ENCODE results near the gene POC1A.
A peak's percentile ranks its signal among the peaks of the same experiment; 100 is the strongest.
"Not testable (repeated sequence)": the region's sequence is repeated elsewhere in the genome, so short reads cannot be mapped to it uniquely, and the experiment has no call there.

The POC1A gene

DNA sequence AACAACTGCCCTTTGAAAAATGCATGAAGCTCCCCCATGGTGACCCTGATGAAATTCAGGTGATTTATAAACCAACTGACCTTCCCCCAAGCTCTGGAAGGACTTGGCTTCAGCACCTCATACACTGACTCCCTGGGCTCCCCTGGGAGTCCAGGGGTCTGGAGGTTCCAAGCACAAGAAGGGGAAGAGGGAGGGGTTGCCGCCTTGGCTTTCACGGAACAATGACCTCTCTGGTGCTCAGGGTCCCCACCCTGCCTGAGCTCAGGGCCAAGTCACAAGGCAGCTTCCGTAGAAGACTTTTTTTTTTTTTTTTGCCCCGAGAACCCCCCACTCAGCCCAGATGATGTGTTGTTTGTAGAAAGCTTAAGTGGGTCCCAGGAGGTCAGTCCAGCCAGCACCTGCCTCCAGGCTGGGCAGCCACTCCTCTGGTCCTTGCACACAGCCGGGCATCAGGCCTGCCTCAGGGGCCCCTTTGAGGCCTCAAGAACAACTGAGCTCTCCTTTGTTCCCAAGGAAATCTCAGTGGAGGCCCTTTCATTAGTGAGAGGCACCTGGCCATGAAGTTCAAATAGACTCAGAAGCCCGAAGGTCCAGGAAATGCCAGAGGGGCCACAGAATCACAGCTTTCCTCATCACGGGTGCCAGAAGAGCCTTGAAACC lies 29.7 kb upstream of the POC1A start:
- DNase-seq, result no peak

DNA sequence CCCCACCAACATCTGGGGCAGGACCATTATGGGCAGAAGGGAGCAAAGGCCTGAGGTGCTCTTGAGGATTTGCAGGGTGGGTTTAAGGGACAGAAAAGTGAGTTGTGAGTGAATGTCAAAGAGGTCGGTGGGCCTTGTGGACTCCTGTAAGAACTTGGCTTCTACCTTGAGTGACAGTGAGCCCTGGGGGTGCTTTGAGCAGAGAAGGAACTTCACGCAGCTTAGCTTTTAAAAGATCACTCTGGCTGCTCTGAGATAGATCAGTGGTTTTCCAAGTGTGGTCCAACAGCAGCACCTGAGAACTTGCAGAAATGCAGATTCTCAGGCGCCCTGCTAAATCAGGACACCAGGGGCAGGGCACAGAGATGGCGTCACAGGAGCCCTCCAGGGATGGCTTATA lies 28.5 kb upstream of the POC1A start:
- DNase-seq, result no peak

DNA sequence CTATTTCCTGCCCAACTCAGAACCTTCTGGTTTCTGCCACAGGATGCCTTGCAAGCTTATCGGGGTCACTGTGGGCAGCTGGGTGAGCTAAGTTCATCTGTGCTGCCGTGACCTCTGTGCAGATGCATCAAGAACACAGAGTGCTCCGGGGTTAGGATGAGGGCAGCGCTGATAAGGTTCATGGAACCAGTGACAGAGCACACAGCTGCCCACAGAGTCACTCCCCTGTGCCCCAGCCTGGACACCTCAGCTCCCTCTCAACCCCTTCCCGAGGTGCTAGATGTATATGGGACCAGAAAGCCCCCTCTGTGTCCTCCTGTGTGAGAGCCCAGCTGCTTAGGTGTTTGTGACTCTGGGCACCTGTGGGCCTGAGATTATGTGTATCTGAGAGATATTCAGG lies 28.0 kb upstream of the POC1A start:
- DNase-seq, result no peak

DNA sequence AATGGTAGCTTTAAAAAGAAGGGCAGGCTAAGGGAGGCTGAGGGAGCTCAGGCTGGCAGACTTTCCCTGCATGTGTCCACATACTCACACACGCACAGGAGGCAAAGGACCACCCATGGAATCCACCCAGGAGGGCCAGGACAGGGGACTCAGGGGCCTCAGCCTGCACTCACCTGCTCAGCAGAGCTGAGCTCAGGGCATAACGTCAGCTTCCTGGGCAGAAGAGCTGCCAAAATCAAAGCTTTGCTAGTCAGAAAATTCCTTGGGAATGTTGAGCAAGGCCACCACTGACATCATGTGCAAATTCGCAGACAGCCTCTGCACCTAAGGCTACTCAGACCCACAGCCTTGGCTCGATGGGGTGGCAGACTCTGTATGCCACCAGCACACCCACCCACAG lies 27.3 kb upstream of the POC1A start:
- no peak for DNase-seq

DNA sequence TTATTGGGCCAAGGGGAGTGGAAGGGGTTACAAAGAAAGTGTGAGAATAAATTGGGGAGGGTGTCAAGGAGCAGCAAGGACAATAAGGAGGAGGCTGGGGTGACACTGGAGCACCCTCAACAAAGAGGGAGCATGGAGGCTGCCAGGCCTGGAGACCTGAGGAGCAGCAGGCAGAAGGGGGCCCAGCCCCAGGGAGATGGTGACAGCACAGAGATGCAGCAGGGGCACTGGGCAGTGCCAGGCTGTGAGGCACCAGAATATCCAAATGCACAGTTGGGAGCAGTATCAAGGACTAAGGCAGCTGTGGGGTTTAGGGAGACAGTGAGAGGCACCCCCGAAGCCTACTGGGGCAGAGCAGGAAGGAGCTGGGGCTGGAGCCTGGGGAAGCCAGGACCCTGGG lies 24.3 kb upstream of the POC1A start:
- no peak for DNase-seq

DNA sequence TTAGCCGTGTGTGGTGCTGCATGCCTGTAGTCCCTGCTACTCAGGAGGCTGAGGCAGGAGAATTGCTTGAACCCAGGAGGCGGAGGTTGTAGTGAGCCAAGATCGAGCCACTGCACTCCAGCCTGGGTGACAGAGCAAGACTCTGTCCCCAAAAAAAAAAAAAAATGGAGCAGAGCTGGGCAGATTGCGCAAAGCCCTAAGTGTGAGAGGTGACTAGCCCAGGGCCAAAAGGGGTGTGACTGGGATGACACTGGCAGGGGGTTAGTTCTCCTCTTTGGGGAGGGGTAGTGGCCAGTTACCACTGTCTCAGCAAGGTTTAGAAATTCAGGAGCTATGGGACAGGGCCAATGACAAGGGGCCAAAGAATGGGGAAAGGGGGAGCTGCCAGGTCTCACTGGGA lies 23.9 kb upstream of the POC1A start:
- not testable (repeated sequence) for DNase-seq

DNA sequence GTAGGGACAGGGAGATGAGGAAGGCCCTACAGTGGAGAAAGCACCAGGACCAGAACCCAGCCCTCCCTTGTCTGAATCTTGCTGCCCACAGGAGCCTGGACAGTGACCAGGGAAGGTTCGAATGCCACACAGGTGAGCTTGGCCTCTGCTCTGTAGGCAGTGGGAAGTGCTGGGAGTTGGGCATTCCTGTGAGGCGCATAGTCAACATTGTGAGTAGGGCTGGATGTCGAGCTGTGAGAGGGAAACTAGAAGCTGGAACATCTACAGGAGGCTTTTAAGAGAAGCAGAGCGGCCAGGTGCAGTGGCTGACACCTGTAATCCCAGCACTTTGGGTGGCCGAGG lies 23.4 kb upstream of the POC1A start:
- DNase-seq, result no peak

DNA sequence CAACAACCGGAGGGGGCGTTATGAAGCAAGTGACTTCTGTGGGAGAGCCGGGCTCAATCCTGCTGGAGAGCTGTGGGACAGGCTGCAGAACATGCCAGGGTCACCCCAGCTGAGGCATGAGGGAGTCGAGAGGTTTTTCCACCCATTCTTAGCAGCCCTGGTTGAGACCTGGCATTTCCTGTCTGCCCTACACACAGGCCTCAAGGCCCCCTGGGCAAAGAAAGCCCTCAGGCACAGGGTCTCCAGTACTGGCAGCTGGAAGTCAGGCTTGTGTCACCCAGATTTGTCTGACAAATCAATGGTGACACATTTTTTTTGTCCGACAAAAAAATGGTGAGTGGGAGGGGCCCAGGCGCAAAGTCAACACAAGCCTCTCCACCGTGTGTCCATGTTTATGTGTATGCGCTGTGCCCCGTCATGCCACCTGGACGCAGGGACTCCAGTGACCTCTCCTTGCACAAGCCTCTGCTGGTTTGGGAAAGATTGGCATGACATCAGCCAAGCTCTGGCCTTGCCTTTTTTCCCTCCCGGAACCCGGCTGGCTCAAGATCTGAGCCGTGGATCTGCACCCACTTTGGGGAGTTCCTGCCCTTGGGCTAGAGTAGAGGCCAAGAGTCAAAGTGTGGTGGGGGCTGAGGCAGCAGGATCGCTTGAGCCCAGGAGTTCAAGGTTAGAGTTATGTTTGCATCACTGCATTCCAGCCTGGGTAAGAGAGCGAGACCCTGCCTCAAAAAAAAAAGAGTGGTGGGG lies 22.9 kb upstream of the POC1A start:
- DNase-seq, result no peak

DNA sequence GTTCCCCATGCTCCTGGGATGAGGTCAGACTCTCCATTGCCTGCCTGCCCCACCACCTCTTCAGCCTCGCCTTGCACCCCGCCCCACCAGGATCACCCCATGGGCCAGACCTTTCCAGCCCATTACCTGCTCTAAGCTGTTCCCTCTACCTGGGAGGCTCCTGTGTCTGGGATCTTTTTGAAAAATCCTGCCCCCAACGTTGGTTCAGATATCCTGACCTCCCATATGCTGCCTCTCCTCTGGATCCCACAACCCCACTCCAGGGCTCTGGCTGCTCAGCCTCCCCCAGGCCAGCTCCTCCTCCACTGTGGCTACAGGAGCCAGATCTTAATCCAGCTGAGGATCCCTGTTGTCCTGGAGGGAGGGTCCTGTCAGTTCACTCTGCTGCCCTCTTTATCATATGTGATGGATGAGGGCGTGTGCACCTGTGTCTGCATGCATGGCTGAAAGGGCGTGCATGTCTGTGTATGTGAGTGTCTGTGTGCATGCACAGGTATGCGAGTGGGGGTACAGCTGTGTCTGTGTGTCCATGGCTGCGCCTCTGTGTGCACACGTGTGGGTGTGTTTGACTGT lies 22.0 kb upstream of the POC1A start:
- no peak for DNase-seq

DNA sequence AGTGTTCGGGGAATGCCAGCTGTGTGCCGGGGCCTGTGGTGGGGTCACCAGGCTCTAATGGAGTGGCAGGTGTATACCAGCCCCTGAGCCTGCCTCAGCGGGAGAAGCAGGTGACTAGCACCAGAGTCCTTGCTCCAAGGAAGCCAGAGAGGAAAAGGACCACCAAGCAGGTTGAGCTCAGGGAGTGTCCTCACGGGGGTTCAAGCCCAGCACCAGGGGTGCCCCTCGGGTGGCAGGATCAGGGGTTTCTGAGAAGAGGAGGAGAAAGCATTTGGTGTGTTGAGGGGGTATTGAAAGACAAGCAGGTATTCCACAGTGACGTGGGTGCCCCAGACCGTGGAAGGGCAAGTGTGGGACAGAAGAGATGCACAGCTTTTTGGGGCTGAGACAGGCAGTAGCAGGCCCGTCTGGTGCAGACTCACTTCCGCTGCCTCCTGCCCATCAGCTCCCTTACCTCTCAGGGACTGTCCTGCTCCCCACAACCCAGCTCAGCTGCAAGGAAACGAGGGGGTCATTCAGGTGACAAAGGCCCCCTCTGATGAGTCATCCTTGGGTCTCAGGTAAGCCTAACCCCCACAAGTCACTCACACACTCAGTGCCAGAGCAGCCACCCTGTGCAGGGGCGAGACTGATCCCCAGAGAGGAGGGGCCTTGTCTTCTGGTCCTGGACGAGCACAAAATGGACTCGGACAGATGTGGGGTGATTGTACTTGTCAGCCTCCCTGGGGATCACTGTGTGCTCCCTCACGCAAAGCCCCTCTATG lies 21.4 kb upstream of the POC1A start:
- no peak for DNase-seq

DNA sequence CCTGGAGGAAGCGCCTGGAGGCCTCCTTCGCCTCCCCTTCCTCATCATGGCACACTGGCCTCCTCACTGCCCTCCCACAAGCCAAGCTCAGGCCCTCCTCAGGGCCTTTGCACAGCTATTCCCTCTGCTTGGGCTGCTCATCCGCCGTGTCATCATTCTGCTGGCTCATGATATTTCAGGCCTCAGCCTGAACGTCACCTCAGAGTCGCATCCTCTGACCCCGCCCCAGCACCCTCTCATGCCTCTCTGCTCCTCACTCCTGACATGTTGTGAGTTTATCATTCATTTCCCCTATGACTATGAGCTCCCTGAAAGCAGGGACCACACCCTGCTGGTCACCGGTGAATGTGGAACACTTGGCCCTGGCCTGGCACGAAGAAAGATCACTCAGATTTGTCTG lies 20.7 kb upstream of the POC1A start:
- DNase-seq, result no peak

DNA sequence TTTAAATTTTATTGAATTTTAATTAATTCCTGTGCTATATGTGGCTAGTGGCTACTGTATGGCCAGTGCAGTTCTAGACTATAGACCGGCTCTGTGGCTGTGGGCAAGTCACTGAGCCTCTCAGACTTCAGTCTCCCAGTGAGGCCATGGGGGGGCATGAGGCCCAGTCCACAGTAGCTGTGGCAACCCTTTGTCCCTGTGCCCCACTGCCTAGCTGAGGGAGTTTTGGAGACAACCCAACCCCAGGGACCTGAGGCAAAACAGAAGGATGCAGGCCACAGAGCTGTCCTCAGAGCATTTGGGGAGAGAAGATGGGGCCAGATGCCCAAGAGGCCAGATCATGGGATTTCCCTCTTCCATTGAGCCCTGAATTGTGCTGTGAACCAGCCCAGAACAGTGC lies 18.9 kb upstream of the POC1A start:
- DNase-seq, result no peak

DNA sequence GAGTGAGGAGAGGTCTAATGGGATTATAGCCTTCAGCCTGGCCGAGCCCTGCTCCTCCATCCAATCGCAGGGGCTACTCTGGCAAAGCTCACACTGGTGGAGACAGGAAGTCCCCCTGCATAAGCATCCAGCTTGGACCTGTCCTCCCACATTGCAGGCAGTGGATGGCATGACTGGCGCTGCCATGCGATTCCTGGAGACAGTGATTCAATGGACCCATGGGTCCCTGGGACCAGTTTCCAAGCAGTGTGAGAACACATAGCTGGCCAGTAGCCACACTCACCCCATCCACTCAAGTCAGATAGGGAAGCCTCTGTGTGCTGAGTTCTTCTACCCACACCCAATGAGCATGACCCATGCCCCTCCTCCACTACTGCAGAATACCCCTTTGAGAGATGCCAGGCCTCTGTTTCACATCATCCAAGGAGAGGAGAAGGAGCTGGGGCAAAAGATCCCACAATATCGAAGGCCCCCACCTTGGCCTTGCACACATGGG lies 18.1 kb upstream of the POC1A start:
- DNase-seq, result no peak

DNA sequence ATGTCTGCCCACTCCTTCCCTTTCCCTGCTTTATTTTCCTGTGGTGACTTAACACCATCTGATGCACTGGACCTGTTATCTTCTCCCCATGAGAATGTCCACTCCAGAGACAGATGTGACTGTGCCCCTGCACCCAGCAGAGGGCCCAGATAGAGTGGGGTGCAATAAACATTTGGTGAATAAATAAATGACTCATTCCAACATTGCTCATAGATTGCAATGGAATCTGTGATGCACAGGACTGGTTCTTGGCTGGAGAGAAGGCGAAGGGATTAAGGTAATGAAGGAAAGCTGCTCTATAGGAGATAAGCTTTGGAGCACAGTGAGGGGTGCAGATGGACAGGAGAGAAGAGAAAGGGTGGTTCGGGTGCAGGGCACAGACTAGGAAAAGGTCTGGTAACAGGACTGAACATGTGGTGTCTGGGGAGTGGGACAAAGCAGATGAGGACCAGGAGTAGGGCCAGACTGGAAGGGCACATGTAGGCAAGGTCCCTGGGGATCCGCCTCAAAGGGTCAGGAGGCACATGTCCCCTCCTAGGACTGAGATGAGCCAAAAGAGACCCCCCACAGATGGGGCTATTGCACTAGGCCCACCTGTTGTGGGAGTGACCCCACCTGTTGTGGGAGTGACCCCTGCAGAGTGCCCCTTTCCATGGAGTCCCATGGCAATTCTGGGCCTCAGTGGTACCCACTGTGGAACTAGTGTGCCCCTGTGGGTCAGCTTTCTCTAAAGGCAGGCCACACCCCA lies 17.5 kb upstream of the POC1A start:
- DNase-seq, result no peak

DNA sequence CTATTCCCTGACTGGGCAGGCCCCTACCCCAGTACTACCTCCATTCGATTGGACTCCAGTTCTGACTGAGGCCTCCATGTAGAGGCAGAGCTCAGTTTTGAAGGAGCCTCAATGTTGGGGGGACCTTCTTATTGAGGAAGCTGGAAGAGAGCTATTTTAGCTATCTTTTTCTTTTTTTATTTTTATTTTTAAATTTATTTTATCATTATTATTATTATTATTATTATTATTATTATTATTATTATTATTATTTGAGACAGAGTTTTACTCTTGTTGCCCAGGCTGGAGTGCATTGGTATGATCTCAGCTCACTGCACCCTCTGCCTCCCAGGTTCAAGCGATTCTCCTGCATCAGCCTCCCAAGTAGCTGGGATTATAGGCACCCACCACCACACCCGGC lies 16.0 kb upstream of the POC1A start:
- not testable (repeated sequence) for DNase-seq

DNA sequence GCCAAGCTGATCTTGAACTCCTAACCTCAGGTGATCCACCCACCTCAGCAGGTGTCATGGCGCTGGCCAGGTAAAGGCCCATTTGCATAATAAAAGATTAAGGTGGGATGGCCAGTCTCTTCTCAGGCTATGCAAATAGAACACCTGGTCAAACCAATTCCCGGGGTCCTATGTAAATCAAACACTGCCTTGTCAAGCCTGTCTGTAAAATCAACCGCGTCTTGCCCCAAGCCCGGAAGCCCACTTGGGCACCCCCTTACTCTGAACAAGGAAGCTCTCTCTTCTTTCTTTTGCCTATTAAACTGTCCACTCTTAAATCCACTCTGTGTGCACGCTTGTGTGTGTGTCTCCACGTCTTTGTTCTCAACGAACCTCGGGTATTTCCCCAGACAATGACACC lies 13.0 kb upstream of the POC1A start:
- DNase-seq, result no peak

DNA sequence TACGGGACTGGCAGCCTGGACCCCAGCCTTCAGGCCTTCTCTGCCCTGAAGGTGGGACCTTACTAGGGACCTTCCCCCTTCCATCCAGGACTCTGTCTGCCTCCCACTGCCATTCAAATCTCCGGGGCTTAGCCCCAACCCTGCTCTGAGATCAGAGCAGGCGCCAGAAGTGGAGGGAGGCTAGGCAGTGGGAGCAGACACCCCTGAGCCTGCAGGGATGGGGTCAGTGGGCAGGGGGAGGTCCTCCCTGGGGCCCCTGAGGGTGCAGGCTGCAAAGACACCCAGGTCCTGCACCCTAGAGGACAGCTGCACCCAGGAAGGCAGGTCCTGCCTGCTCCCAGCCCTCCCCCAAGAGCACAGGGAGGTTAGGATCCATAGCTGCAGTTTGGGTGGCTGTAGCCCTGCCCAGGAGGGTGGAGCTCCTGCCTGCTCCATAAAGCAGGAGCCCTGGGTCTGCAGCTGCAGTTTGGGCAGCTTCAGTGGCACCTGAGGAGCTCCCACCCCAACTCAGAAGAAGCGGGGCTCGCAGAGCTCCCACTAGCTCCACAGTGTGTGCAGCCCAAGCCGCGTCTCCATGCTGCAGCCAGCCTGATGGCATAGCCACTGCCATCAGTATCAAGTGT lies 8.1 kb upstream of the POC1A start:
- no peak for DNase-seq

DNA sequence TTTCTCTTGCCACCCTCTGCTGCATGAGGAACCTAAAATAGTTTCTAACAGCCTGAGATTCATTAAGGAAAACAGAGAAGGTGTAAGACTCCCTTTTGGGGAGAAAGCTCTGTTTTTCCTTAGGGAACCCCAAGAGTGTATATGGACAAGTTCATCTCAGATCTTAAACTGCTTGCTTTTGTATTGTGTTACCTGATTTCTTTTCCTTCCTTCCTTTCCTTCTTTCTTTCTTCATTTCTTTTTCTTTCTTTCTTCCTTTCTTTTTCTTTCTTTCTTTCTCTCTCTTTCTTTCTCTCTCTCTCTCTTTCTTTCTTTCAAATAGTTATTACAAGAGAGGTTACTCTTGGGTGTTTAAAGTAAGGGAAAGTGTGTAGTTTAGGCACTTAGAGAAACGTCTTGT lies 5.3 kb upstream of the POC1A start:
- DNase-seq, result no peak

DNA sequence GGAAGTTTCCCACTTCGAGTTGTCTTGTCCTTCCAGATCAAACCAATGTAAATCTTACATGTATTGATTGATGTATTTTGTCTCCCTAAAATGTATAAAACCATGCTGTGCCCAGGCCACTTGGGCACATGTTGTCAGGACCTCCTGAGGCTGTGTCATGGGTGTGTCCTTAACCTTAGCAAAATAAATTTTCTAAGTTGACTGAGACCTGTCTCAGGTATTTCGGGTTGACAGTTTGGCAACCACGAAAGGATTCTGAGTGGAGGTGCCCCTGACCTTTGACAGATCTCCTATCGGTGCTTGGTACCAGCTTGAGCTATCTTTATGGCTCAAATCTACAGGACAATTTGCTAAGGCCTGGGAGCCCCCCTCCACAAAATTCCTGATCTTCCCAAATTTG lies 1.7 kb upstream of the POC1A start:
- no peak for DNase-seq

DNA sequence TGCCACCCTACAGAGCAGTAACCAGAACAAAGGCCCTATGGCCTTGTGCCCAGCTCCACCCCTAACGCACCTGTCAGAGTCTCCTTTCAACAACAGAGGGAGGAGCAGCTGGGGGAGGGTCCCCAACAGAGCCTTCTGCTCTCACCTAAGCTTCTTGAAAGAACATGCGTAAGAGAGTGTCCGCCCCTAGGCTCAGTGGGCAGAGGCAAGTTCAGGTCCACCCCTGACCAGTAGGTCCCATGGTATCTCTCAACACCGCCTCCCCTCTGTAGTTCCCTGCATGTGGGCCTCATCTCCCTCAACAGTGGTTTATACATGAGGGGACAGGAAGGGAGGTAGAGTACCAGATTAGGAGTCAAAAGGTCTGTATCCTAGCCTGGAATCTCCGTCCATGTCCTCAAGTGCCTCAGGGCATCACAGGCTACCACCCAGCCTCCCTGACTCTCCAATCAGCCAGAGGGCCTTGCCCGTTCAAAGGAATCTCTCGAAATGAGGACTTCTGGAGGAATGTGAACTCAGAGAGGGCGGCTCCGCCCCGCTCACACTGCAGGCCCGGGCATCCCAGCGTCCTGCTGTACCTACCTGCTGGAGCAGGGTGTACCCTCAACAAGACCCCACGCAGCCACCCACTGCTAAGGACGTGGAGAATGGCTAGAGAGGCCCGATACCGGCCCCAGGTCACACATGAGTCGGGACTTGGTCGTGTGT lies 680 bp downstream of the POC1A start:
- DNase-seq, result peak; percentile 29

DNA sequence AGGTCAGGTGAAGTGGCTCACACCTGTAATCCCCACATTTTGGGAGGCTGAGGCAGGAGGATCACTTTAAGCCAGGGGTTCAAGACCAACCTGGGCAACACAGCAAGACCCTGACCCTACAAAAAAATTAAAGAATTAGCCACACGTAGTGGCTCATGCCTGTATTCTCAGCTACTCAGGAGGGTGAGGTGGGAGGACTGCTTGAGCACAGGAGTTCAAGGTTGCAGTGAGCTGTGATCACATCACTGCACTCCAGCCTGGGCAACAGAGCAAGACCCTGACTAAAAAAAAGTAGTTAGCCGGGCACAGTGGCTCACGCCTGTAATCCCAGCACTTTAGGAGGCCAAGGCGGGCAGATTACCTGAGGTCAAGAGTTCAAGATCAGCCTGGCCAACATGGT lies 2.2 kb downstream of the POC1A start:
- DNase-seq, result not testable (repeated sequence)

DNA sequence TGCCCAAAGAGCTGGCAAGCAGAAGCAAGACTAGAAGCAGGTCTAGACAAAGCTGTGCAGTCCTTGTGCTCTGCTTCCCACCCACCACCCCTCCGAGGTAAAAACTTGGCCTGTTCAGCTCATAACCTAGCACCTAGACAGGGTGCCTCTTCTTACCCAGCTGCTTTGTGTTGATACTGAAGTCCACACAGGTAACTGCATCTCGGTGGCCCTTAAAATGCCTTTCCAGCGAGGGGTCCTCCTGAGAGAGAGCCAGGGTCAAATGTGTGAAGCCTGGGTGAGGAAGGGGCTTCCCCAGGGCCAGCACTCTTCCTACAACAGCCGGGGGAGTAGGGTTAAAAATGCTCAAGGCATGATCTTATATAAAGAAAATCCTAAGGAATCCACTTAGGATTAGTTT lies 3.4 kb downstream of the POC1A start:
- DNase-seq, result no peak

All from DMS153 (cell line).